GM15510 (cell line): Measurements from ENCODE around the gene STK32C.

ENCODE experiments used
- POLR2A ChIP-seq: IDR thresholded peaks from 3 replicates; pipeline ENCODE4 v1.6.1; 2011; ENCODE audit warnings: borderline replicate concordance; ENCODE audit not compliant: insufficient read length; ENCODE audit errors: extremely low read depth

The STK32C gene

GRCh38 chr10:132329565-132330485 is 22.1 kb upstream of the STK32C start:
- peak; percentile 19 for TF ChIP-seq POLR2A

GRCh38 chr10:132328738-132329137 is 21.0 kb upstream of the STK32C start:
- TF ChIP-seq POLR2A = no peak

- no peak for TF ChIP-seq POLR2A
Observed at GRCh38 chr10:132328106-132328505, 20.4 kb upstream of the STK32C start.

- no peak for TF ChIP-seq POLR2A
Observed at GRCh38 chr10:132326925-132327324, 19.2 kb upstream of the STK32C start.

- TF ChIP-seq POLR2A = no peak
Observed at GRCh38 chr10:132326344-132326889, 18.7 kb upstream of the STK32C start.

- TF ChIP-seq POLR2A = no peak
Observed at GRCh38 chr10:132324186-132324585, 16.4 kb upstream of the STK32C start.

- no peak for TF ChIP-seq POLR2A
Observed at GRCh38 chr10:132322586-132323048, 14.9 kb upstream of the STK32C start.

- TF ChIP-seq POLR2A = no peak
Observed at GRCh38 chr10:132321726-132322125, 14.0 kb upstream of the STK32C start.

GRCh38 chr10:132320654-132321469 is 13.1 kb upstream of the STK32C start:
- no peak for TF ChIP-seq POLR2A

GRCh38 chr10:132319853-132320653 is 12.3 kb upstream of the STK32C start:
- TF ChIP-seq POLR2A = no peak

- no peak for TF ChIP-seq POLR2A
Observed at GRCh38 chr10:132316133-132316532, 8.4 kb upstream of the STK32C start.

GRCh38 chr10:132314336-132314735 is 6.6 kb upstream of the STK32C start:
- no peak for TF ChIP-seq POLR2A

GRCh38 chr10:132313865-132314264 is 6.1 kb upstream of the STK32C start:
- no peak for TF ChIP-seq POLR2A

- no peak for TF ChIP-seq POLR2A
Observed at GRCh38 chr10:132313305-132313704, 5.6 kb upstream of the STK32C start.

GRCh38 chr10:132311338-132311939 is 3.7 kb upstream of the STK32C start:
- no peak for TF ChIP-seq POLR2A
